CD4-positive, alpha-beta T cell treated with Interleukin-10 for 1 hour (primary cell): Measurements from ENCODE around the gene PSD.

ENCODE experiments used
- DNase-seq: peaks from one replicate; pipeline ENCODE4 v3.0.0-alpha.2; 2020

PSD gene

DNA sequence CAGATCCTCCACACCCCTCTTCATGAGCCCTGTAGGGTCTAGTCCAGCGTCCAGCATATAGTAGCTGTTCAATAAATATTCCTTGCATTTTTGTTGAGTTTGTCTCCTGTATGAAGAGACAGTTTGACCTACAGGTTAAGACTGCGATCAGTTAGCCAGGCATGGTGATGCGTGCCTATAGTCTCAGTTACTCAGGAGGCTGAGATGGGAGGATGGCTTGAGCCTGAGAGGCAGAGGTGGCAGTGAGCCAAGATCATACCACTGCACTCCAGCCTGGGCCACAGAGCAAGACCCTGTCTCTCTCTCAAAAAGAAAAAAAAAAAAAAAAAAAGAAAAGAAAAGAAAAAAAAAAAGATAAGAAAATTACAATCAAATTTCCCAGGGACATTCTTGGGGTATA lies 18.9 kb upstream of the PSD start:
- no peak for DNase-seq

DNA sequence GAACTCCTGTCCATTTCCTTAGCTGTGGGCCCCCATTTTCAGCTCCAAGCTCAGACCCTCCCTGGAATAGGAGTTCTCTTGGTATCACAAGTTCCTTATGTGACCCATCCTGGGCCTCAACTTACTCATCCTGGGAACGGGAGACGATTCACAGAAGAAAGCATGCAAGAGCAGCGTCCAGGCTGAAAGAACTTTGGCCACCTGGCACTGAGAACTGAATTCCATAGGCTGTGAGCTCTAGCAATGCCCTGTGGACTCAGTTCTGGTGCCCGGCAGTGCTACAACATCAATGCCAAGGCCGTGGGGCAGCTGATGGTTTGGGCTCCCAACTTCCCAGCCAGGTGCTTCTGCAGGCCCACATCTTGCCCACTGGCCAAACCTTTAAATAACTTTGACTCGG lies 17.7 kb upstream of the PSD start:
- no peak for DNase-seq

DNA sequence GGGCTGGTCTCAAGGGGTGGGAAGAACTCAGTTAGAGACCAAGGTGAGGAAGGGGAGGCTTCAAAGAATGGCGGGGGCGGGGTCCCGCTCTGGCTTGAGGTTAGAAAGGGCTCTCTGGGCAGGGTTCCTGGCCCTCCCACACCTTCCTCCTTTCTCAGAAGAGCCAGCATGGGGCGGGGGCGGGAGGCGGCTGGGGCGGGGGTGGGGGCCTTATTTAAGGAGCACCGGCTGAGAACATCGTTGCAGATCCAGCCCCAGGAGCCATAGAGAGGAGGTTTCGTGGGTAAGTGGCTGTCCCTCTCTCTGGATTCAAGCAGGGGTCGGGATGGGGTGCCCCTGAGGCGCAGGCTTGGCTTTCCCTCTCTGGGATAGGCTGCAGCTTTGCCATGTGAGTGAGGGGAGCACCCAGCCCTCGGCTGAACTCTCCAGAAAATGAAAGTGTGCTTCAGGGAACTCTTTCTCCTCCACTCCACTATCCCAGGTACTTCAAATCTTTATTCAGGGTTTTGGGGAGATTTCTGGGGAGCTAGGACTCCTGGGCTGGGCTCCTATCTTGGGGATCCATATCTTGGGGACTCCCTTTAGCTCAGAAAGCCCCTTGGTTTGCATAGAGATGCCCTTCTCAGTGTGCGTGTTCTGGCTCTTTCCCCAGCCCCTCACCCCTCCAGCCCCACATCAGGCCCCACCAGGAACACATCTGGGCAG lies 17.1 kb upstream of the PSD start:
- peak; percentile 38 for DNase-seq

DNA sequence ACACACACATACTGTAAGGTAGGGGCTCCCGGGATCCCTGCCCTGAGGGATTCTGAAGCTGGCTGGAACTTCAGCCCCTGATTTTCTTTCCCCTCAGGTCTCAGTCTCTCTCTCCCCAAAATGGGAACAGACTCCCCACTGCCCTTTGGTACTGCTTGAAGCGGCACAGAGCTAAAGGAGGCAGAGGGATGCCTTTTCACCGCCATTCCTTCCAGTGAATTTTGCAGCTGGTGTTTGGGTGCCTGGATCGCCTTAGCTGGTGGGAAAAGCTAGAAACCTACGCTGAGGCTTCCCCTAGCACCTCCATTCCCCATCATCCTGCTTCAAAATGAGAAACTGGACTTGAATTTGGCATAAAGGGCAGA lies 16.5 kb upstream of the PSD start:
- no peak for DNase-seq

DNA sequence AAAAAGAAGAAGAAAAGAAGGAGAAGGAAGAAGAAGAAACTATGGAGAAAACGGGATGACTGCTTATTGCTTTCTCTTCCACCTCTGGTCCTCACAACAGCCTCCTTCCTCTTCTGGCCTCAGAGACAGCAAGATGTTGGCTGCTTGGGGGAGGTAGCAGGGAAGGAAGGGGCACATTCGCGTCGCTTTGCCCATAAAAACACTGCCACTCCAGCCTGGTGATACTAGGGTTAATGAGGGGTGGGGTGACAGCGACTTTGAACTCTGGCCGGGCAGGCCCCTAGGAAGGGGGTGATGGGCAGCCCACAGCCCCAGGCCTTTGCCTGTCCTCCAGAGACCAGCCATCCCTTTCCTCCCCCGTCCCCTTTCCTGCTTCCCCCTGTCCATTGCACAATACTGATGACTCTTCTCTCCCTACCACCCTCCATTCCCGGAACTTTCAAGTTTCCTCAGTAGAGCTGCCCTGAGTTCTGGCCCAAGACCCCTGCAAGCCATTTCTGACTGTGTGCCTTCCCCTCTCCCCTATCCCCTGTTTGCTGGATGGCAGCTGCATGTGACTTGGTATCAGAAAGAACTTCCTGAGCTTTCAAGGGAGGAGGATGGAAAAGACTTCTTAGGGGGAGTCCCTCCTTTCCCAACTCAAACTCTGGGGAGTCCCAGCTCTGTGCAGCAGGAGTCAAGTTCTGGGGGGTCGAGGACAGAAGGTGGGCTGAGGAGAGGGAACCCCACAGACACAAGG lies 16.0 kb upstream of the PSD start:
- DNase-seq: no peak

DNA sequence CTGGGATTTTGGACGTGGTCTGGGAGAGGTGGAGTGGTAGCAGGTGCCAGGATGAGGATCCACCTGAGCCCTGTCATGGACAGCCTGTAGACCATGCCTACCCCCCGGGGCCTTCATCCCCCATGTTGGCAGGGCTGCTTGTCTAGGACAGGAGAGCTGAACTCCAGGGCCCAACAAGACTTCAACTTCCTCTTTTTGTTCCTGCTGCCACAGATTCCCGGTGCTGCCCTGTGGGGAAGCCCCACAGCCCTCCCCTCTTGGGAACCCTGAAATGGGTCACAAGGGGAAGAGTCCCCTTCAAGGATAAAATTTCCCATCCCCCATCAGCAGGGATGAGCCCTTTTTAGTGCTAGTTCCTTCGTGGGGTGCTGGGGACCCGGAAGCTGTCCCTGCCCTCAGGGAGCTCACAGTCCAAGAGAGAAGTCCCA lies 15.0 kb upstream of the PSD start:
- DNase-seq: no peak

DNA sequence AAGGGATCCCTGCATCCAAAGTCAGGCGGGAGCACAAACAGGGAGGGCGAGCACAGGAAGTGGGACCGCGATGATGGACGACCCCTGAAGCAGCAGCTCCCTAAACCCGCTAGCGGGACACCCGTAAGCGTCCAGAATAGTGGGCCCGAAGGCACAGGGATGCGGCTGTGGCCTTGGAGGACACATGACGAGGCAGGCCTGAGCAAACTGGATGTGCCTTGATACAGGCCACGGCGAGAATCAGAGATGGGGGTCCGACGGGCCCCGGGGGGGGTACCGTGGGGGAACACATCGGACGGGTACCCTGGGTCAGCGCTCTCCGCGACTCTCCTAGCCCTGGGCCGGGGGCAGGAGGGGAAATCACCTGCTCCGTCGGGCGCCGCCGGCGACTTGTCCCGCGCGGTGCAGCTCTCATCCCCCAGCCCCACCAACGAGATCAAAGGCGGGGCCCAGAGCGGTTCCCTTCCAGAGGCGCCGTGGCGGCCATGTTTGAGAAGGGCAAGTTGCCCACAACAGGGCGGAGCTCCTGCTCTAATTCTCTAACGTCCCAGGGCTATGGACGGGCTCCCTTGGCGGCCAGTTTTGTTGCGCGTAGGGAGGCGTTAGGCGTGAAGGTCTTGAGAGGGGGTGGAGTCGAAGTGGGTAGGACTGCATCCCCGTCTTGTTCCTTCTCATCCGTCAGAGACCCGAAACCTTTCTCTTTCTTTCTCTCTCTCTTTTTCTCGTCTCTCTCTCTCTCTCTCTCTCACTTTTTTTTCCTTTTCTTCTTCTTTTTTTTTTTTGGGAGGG lies 13.8 kb upstream of the PSD start, which contains the start of gene CUEDC2:
TSS of gene CUEDC2 (minus strand) at position 413 of the 789 bp plus-strand sequence. CDS start 7,386 bp downstream, outside the sequence.
- DNase-seq: peak; percentile 97

DNA sequence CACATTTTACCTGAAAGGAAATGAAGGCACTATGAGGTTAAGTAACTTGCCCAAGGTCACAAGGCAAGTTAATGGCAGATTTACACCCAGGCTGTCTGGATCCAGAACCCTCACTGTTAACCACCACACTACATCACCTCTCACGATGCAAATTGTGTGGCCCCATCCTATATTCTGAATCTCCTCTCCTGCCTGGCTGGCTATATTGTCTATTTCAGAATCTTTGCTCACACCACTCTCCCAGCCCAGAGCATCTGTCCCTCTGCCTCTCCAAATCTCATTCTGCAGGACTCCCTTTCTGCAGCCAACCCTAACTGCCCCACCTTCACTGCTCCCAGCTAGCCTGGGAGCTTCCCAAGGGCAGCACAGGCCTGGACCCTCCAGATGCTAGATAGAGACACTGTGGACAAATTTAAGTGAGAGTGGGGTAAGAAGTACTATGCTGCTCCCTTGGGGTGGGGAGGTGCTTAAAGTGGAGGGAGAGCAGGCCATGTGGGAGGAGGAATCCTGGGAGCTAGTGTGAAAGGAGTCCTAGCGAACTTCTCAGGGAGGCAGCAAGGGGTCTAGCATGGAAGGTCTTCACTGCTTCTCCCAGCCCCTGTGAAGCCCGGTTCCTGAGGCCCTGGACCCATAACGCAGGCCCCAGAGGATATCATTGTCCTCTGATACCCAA lies 13.0 kb upstream of the PSD start:
- DNase-seq: no peak

DNA sequence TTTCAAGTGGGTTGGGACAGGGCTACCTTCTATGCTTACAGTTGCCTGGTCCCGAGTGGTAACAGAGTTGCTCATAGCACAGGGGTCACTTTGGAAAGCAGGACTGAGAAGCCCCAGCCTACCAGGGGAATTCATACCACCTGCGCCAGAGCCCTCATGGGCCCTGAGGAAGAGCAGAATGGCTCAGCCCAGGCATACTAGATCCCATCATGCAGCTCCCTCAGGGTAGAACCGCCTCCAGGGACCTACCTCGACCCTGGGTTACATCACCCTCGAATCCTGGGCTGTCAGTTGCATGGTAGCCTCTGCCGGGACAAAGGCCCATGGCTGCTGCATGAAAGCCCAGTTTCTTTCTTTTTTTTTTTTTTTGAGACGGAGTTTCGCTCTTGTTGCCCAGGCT lies 10.9 kb upstream of the PSD start:
- DNase-seq: no peak

DNA sequence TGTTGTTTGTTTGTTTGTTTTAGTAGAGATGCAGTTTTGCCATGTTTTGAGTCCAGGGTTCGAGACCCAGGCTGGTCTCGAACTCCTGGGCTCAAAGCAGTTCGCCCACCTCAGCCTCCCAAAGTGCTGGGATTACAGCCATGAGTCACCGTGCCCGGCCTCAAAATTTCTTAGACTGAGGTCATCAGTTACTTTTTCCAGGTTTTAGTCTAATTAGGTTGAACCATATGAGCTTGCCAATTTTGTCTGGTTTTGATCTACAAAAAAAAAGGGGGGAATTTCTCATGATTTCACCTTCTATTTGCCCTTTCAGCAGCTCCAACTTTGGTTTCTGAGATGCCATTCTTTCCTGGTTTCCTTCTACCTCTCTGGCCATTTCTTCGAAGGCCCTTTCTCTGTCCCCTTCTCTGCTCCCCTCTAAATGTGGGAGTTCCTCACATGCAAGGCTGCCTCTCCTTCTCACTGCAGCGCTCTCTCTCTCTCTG lies 8.3 kb upstream of the PSD start:
- no peak for DNase-seq

DNA sequence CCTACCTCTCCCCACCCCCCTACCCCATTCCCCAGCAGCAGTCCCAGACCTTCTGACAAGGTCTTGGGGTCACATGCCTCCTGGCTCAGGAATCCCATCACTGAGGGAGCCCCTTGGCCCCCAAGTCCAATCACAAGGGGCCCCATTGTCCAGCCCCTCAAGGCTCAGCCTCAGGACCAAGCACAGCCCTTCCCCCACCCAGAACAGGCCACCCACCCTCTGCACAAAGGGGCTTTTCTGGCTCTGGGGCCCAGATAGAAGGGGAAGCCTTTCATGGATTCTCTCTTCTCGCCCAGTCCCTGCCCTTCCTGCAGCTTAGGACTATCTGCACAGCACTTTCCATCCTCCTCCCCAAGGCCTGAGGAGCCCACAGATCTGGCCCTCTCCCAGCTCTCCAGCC lies 6.9 kb upstream of the PSD start:
- DNase-seq: no peak

DNA sequence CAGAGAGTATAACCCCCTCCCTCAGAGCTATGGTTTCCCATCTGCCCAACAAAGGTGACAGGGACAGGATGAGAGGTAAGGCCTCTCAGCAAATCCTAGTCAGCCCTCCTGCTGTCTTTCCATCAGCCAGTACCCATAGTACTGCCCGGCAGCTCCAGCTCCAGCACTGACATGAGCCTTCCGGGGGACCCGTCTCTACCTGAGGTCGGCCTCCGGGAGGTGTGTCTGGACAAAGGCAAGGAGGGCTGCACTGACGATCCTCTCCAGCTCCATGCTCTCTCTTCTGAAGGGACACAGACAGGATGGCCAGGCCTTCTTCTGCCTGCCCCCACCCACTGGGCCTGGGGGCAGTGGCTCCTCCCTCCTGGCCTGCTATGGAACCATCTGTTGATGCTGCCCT lies 6.3 kb upstream of the PSD start:
- no peak for DNase-seq

DNA sequence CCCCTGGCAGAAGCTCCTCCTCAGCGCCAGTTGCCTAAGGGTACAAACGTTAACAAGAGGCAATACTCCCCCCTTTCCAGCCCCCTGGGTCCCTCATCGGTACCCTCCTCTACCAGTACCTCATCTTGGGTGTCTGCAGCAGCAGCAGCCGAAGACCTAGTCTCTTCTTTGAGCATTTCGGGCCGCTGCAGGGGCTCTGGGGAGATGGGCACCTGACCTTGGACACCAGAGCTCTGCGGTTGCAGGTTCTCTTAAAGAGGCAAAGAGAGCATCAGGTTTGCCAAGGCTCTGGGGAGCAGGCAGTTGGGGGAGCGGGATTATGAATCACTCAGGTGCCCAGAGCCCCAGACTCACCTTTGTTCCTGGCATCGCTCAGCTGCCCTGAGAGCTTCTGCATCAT lies 5.6 kb upstream of the PSD start:
- no peak for DNase-seq

DNA sequence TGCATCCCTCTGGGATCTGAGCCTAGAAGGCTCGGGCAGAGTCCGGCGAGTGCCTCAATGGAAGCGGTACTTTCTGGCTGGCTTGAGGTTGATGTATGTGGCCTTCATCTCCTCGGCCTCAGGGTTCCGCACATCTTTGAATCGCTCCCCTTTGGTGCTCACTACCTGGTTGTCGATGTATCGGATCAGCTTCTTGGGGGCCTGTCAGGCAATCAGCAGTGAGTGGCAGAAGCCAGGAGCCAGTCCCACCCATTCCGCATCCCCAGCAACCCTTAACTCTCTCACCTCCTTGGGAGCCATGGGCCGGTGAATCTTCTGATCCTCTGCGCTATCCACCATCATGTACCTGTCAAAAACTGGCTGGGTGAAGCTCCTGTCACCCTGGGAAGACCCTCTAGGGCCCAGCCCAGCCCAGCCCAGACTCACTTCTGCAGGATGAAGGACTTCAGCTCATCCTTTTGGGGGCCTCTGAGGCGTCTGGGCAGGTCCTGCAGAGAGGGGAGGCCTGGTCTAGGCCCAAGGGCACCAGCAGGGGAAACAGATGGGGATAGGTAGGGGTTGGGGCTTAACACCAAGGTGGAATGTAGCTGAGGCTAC lies 4.9 kb upstream of the PSD start:
- no peak for DNase-seq

DNA sequence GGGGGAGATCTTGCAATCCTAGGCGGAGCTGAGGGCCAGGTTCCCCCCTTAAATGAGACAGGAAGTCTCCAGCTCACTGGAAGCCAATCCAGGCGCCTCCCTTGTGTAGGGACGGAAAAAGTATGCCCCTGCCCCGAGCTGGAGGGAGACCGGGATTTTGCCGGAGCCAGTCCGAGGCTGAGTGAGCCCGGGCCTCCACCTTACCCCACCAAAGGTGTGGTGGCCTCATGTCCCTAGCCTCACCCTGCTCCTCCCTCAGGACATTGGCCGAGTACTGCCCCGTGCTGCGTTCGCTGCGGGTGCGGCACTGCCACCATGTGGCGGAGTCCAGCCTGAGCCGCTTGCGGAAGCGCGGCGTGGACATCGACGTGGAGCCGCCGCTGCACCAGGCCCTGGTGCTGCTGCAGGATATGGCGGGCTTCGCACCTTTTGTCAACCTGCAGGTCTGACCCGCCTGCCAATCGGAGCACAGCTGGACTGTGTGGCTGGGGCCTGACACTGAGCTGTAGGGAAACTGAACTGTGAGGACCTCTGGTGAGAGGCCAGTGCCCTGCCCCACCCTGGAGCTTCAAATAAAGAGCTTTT lies 4.1 kb upstream of the PSD start:
- peak; percentile 58 for DNase-seq

DNA sequence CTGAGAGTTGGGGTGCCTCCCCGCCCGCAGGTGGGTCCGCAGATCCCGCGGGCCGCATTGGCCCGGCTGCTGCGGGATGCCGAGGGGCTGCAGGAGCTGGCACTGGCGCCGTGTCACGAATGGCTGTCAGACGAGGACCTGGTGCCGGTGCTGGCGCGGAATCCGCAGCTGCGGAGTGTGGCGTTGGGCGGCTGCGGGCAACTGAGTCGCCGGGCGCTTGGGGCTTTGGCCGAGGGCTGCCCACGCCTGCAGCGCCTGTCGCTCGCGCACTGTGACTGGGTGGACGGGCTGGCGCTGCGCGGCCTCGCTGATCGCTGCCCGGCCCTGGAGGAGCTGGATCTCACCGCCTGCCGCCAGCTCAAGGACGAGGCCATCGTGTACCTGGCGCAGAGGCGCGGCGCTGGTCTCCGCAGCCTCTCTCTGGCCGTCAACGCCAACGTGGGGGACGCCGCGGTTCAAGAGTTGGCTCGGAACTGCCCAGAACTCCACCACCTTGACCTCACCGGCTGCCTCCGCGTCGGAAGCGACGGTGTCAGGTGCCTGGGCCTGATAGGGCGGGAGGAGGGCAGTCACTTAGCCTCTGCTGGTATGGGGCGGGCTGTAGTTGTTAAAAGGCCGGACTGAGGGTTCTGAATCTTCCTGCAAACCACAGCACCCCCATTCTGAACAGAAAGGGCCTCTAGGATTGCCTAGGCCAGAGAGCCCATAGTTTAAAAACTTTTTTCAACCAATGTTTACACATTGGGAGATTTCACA lies 3.4 kb upstream of the PSD start:
- peak; percentile 29 for DNase-seq

DNA sequence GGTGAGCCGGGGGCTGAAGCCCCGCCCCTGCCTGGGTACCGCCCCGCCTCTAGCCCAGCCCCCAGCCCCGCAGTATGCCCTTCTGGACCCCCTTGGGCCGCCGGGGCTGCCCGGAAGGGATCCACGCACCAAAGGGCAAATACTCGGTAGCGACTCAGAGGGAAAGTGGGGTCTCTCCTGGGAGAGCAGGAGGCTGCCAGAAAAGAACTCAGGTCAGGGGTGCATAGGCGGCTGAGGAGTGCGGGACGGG lies 2.8 kb upstream of the PSD start:
- no peak for DNase-seq

DNA sequence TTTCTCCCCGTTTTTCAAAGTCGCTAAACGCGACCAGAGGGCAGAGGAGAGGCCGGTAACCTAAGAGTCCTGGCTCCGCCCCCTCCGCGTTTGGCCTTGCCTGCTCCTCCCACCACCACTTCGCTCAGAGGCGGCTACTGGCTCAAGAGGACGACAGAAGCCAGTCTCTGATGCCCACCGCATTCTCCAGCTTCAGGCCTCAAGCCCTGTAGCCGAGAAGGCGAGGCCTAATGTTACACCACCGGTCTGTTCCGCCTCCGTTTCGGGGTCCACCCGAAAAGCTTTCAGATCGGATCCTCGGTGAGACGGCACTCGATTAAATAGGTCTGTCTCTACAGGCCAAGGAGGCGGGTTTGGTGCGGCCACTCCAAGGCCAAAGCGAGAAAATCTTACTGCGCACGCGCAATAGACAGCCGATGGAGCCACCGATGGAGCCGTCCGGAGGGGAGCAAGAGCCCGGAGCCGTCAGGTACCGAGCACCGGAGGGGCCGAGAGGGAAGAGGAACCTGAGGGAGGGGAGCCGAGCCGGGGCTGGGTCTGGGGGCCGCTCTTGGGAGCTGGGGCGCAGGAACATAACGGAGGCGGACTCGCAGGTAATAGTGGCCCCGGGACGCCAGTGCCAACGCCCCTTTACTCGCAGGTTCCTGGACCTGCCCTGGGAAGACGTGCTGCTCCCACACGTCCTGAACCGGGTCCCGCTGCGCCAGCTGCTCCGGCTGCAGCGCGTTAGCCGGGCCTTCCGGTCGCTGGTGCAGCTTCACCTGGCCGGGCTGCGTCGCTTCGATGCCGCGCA lies 2.3 kb upstream of the PSD start, which contains the start of gene FBXL15:
TSS of gene FBXL15 (plus strand) at position 123 of the 793 bp plus-strand sequence. CDS start at position 417, 294 bp downstream.
- peak; percentile 97 for DNase-seq

DNA sequence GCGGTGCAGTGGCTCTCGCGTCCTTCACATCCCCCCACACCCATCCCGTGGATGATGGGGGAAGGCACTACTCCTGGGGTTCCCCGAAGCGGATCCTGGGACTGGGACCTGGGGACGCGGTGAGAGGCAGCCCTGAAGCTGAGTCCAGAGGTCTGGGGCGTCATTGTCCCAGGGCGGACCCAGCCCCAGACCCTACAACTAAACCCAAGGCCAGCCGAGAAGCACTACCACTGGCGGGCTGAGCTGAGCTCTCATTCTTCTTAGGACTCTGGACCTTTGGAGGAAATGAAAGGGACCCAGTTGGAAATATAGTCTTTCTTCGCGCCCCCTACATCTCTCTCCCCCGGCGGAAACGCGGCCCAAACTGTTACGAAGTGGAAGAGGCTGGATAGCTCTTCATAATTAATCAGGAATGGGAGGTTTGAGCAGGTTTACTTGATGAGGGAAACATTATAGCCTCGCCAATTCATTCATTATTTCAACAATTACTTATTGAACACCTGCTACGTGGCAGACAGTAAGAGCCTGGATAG lies 1.7 kb upstream of the PSD start:
- no peak for DNase-seq
